Measurements from ENCODE around the gene DPH2. TPM values are rescaled to one million over a fixed set of nuclear protein-coding genes. Genes with fewer than 3 reads are reported as not detected.

DPH2 gene
- total RNA-seq, 4 donors from 2014 or later = 10.4 to 16.8 (median 12.3) TPM

- no peak for TF ChIP-seq CTCF (IDR thresholded peaks at IDR 0.05; ENCODE audit: low read depth)
Observed at GRCh38 chr1:43981135-43981491, 11.3 kb downstream of the DPH2 start.

- TF ChIP-seq CTCF (IDR thresholded peaks at IDR 0.05; ENCODE audit: low read depth) = no peak
Observed at GRCh38 chr1:43981636-43982035, 11.8 kb downstream of the DPH2 start.

GRCh38 chr1:43982241-43982640, 12.4 kb downstream of the DPH2 start:
- TF ChIP-seq CTCF (IDR thresholded peaks at IDR 0.05; ENCODE audit: low read depth) = no peak

GRCh38 chr1:43982808-43983207, 13.0 kb downstream of the DPH2 start:
- TF ChIP-seq CTCF (IDR thresholded peaks at IDR 0.05; ENCODE audit: low read depth) = no peak

GRCh38 chr1:43983253-43983899, 13.6 kb downstream of the DPH2 start:
- TF ChIP-seq CTCF (IDR thresholded peaks at IDR 0.05; ENCODE audit: low read depth) = no peak

GRCh38 chr1:43984855-43985254, 15.0 kb downstream of the DPH2 start:
- no peak for TF ChIP-seq CTCF (IDR thresholded peaks at IDR 0.05; ENCODE audit: low read depth)

- no peak for TF ChIP-seq CTCF (IDR thresholded peaks at IDR 0.05; ENCODE audit: low read depth)
Observed at GRCh38 chr1:43985984-43986595, 16.3 kb downstream of the DPH2 start.

All from subcutaneous adipose tissue (tissue), 4 donors.